HG02623 (cell line): ENCODE results near the gene FAM50B.

Source experiments
- ATAC-seq: cut with Tn5 transposase; IDR thresholded peaks from one replicate; pipeline ENCODE4 v1.9.1; 2021; ENCODE audit warnings: moderate library complexity; ENCODE audit not compliant: unreplicated experiment

Gene FAM50B

GRCh38 chr6:3848925-3849605 lies at the start of gene FAM50B:
Gene FAM50B, plus strand, starts transcription at chr6:3849373. Its CDS starts 439 bp downstream, at chr6:3849812.
- peak; percentile 94 for ATAC-seq

DNA sequence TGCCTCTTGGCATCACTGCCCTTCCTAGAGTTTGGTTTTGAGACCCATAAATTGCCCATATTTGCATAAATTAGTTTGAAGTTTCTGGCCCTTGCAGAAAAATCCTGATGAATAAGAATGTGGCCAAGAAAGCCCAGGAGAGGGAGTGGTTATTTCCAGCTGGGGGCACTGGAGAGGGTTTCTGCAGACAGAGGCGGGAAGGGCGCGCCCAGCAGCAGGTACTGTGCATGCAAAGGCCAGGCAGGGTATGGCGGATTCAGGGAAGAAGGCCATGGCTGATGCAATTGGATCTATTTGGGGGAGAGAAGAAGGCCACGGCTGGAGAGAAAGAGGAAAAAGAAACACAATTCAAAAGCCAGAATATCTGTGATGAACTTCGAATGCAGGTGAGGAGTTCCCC lies 49.5 kb upstream of the FAM50B start:
- ATAC-seq, result no peak

- no peak for ATAC-seq
Observed at GRCh38 chr6:3800850-3801591, 48.2 kb upstream of the FAM50B start.

DNA sequence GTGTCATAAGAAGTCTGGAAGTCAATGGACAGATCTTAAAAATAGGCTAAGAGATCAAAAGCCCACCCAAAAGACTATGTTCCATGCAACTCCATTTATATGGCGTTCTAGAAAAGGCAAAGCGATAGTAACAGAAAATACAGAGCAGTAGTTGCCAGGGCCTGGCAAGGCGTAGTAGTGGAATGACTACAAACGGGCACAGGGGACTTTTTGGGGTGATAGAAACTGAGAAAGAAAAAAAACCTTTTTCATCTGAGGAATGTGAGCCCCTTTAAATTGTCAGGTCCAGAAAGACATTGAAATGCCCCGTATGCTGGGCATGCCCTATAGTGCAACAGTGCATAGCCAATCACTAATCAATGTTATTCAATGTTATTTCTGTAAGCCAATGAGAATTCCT lies 47.2 kb upstream of the FAM50B start:
- ATAC-seq, result no peak

DNA sequence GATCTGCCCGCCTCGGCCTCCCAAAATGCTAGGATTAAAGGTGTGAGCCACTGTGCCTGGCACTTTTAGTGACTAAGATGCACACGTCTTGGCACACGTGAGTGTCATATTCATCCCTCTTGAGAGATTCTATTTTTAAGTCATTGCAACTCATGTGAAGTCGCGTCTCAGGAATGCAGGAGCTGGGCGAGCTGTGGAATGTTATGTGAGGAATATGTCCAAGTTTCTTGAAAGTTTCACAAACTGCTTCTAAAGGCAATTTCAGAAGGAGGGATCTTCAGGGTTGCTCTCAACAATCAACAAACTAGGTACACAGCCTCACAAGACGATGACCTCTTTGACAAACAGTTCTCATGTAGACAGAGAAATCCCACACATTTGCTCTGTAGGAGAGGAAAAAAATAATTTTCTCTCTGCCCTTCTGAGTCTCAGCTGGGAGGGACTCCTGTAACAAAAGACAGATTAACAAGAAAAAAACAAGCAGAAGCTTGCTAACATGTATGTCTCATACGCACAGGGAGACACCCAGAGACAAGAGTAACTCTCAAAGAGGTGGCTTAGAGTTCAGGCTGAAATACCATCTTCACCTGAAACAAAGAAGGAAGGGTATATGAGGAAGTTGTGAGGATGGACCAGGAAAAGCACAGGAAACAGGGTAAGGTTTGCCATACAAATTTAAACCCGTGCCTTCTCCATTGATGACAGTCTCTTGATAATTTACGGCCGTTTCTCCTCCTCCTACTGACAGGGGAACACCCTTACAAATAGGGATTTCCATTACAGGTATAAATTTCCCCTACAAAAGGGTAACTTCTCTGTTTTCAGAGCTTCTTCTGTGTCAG lies 45.3 kb upstream of the FAM50B start:
- no peak for ATAC-seq

DNA sequence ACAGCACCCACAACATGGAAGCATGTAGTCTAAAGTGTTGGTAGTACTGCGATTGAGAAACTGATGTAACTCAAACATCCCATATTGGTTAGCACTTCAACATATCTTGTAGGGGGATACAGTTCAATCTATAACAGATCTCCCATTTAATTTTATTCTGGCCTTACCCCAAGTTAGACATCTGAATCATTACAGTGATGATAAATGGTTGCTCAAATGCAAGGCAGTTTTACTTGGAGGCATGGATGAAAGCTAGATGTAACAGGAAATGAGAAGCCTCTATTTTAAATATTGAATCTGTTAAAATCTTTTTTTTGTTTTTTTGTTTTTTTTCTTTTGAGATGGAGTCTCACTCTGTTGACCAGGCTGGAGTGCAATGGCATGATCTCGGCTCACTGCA lies 44.2 kb upstream of the FAM50B start:
- no peak for ATAC-seq

DNA sequence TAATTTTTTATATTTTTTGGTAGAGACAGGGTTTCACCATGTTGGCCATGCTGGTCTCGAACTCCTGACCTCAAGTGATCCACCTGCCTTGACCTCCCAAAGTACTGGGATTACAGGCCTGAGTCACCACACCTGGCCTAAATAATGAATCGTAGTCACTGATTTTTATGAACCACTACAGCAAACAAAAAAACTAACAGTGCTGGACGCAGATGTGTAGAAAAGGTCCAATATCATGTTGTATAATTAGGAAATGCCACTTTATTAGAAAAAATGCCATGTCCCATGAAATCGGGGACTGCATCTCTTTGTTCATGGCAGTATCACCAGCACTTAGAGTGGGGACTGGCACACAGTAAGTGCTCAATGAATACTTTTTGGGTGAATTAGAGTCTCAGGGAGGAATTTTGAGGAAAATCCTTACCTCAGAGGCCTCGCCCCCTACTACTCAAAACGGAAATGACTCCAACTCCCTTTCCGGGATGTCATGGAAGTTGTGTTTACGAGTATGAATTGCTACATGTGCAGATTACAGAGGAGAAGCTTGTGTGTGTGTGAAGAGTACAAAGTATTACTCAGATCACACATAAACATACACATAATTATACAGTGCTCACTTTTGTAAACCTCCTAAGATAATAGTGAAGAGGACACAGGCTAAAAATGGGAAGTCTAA lies 43.6 kb upstream of the FAM50B start:
- ATAC-seq, result no peak

- no peak for ATAC-seq
Observed at GRCh38 chr6:3806169-3806922, 42.8 kb upstream of the FAM50B start.

GRCh38 chr6:3808199-3808598 lies 41.0 kb upstream of the FAM50B start:
- ATAC-seq, result no peak

GRCh38 chr6:3808759-3809514 lies 40.2 kb upstream of the FAM50B start:
- ATAC-seq, result no peak

DNA sequence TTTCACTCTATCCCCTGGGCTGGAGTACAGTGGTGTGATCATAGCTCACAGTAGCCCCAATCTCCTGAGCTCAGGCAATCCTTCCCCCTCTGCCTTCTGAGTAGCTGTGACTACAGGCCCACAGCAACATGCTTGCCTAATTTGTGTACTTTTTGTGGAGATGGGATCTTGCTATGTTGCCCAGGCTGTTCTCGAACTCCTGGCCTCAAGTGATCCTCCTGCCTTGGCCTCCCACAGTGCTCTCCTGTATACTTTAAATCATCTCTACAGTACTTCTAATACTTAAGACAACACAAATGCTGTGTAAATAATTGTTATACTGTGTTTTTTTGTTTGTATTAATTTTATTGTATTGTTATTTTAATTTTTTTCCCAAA lies 39.7 kb upstream of the FAM50B start:
- no peak for ATAC-seq

- no peak for ATAC-seq
Observed at GRCh38 chr6:3809982-3810381, 39.2 kb upstream of the FAM50B start.

- no peak for ATAC-seq
Observed at GRCh38 chr6:3811191-3811590, 38.0 kb upstream of the FAM50B start.

DNA sequence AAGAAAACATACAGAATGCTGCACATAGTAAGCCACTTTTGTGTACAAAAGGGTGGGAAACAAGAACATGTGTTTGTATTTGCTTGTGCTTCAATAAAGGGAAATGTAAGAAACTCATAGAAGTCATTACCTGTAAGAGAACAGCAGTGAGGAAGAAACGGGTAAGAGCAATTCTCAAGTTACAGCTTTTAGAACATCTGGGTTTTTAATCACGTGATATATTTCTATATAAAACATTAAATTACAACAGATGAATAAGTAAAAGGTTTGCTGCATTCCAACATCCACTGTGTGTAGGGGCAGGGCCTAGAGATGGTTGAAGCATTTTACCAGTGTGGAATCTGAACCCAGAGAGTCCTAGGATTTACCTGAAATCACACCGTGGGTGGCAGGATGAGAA lies 36.6 kb upstream of the FAM50B start:
- no peak for ATAC-seq

DNA sequence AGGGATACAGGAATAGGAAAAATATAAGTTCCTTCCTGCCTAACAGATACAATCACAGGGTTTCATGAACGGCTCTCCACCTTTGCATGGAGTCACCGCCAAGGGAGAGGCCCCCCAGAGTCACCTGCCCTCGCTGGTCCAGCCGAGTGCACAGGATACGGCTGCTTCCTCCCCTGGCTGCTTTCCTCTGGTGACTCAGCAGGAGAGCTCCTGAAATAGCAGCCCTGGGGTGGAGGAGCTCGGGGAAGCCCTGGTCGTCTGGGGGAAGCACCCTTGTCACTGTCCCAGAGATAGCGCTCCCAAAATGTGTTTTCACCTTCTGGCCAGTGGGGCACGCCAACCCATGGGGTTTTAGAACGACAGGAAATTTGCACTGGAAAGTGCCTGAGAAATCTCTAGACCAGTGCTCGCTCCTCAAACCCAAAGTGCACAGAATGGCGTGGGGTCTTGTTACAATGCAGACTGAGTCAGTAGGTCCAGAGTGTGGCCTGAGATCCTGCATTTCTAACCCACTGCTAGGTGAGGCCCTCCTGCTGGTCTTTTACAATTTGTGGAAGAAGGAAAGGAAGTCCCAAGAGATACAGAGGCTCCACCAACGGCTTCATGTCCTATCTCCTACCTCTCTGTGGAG lies 35.9 kb upstream of the FAM50B start:
- no peak for ATAC-seq

GRCh38 chr6:3813918-3814317 lies 35.3 kb upstream of the FAM50B start:
- ATAC-seq, result no peak

DNA sequence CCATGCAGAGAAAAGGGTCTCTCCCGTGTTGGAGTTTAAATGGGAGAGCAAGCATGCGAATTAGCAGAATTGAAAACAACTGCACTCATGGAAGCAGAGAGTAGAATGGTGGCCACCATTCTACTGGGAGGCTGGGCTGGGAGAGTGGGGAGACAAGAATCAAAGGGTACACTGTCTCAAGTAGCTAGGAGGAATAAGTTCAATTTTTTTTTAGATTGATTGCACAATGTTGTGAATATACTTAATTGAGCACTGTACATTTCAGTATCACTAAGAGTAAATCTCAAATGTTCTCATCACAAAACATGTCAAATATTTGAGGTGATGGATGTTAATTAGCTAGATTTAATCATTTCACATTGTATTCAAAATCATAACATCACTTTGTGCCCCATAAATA lies 34.6 kb upstream of the FAM50B start:
- ATAC-seq, result no peak

- no peak for ATAC-seq
Observed at GRCh38 chr6:3816251-3816650, 32.9 kb upstream of the FAM50B start.
